Measurements from ENCODE around the gene SERPINB5.
A peak's percentile ranks its signal among the peaks of the same experiment; 100 is the strongest.

Gene SERPINB5

DNA sequence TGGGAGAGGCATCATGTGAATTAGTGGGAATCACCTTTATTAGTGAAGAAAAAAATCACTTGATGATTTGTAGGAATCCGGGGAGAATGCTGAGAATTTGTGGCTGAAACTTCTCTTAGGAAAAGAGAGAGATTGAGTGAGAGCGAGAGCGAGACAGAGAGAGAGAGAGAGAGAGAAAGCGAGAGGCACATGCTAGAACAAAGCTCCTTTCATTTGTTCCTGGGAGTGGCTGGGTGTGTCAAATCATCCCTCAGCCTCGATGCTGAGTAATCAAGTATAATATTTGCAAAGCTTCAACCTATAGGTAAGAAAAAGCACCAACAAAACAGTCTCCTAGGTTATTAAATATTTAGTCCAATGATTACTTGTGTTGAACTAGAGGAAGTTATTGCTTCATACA lies 4.4 kb upstream of the SERPINB5 start:
- no peak for DNase-seq

GRCh38 chr18:63477200-63477599 lies 442 bp downstream of the SERPINB5 start:
- no peak for DNase-seq

- no peak for DNase-seq
These were observed 1.2 kb downstream of the SERPINB5 start for GRCh38 chr18:63477968-63478367.

DNA sequence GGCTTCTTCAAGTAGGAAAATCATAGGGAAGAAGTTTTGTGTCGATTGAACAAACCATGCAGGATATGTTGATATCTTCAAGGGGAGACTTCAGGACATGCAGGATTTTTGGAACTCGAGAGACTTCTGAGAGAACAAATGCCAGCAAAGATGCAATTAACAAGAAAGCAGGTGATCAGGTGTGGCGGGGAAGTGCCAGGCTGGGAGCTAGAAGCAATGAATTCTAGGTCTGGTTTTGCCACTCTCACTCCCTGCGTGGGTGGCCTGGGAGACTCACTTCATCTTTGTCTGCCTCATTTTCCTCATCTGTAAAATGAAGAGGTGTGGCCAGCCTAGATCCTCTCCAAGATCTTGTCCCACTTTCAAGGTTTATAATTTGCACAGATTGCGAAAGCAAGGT lies 3.1 kb downstream of the SERPINB5 start:
- no peak for DNase-seq

GRCh38 chr18:63480476-63480875 lies 3.7 kb downstream of the SERPINB5 start:
- no peak for DNase-seq

DNA sequence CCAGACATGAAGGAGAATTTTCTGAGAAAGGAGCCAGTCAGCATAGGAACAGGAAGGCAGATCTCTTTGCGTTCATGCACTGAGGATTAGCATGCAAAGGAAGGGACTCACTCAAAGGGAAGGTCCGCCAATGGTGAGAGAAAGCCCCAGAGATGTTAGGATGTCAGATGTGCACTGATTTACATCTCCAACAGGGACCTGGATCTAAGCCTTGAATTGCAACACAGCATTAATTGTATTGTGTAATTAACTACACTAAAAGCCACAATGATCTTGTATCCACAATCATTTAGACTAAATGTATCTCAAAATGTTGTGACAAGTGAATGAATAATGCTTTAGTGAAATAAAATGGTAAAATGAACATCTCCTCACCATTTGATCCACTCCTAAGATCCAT lies 4.2 kb downstream of the SERPINB5 start:
- no peak for DNase-seq

GRCh38 chr18:63487676-63488075 lies 10.9 kb downstream of the SERPINB5 start:
- DNase-seq = no peak

- no peak for DNase-seq
These were observed 11.4 kb downstream of the SERPINB5 start for GRCh38 chr18:63488160-63488559.

- DNase-seq = no peak
These were observed 16.1 kb downstream of the SERPINB5 start for GRCh38 chr18:63492851-63493250.

DNA sequence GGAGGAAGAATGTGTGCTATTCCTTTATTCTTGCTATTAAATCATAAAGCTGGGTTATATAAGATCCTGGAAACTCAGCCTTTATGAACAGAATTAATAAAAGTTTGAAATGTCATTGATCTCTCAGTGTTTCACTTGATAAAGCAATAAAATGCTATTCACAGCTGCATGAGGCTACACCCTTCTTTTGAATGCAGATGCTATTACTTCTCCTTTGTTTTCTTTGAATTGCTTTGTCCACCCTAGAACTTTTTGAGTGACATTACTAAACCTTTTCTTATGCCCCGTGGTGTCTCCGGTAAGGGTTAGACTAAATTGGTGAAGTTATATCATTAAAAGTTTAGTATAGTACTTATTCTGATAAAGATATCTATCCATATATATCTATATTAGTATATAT lies 18.9 kb downstream of the SERPINB5 start:
- no peak for DNase-seq

GRCh38 chr18:63505566-63506335 lies 29.0 kb downstream of the SERPINB5 start:
- no peak for DNase-seq

DNA sequence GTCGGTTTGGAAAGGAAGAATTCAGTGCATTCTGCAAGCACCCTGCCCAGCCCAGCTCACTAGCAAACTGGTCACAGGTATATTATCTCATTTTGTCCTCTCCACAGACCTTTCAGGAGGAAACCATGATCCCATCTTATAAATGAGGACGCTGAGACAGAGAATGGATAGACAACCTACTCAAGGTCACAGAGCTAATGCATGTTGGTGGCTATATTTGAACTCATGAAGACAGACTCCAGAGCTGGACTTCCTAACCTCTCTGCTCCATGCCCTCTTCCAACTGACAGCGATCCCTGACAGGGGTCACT lies 29.5 kb downstream of the SERPINB5 start:
- DNase-seq = no peak

- DNase-seq = no peak
These were observed 31.8 kb downstream of the SERPINB5 start for GRCh38 chr18:63508596-63508995.

DNA sequence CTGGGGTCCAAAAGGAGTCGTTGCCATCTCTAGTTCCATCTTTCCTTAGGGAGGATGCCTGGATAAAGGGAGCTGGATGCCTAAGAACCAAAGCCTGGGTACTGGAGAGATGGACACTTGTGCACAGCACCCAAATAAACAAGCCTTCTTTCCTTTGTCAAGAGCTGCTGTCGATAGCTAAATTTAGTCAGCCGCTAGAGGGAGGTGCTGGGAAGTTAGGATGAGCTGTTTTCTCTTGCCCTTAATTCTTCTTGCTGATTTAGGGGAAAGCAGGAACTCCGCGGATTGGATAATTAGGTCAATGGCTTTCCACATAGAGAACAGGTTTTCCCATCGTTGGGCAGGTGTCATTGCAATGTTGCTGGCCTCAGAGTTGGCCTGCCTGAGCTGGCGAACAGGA lies 34.5 kb downstream of the SERPINB5 start:
- no peak for DNase-seq

DNA sequence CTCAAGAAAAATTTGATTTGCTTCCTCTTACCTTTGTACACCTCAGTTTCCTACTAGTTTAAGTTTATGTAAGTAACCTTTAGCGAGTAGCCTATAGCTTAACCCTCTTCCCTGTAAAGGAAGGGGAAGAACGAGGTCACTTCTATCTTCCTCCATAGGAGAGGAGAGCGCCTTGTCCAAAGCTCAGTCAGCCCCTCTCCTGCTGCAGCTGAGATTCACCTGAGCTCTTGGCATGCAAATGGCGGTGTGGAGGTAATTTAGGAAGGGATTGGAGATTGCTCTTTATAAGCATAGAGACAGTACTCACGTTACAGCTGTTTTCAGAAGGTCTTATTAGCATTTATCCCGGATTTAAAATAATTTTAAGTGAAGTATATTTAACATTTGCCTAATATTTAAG lies 37.6 kb downstream of the SERPINB5 start:
- no peak for DNase-seq

- DNase-seq = no peak
These were observed 38.3 kb downstream of the SERPINB5 start for GRCh38 chr18:63514888-63515678.

DNA sequence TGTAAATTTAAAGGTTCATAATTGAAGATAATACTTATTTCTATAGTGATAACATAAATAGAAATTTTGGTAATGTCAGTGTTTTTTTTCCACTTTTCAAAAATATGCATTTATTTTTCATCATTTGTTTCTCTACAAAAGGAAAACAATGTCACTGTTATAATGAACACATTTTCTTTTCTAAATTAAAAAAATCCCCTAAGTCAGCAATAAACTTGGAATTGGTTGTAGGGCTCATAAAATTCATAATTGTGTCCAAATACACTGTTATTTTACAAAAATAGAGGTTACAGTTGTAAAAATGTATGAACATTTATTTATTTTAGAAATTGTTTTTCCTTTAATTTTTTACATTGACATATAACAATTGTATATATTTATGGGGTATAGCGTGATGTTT lies 39.0 kb downstream of the SERPINB5 start:
- no peak for DNase-seq

DNA sequence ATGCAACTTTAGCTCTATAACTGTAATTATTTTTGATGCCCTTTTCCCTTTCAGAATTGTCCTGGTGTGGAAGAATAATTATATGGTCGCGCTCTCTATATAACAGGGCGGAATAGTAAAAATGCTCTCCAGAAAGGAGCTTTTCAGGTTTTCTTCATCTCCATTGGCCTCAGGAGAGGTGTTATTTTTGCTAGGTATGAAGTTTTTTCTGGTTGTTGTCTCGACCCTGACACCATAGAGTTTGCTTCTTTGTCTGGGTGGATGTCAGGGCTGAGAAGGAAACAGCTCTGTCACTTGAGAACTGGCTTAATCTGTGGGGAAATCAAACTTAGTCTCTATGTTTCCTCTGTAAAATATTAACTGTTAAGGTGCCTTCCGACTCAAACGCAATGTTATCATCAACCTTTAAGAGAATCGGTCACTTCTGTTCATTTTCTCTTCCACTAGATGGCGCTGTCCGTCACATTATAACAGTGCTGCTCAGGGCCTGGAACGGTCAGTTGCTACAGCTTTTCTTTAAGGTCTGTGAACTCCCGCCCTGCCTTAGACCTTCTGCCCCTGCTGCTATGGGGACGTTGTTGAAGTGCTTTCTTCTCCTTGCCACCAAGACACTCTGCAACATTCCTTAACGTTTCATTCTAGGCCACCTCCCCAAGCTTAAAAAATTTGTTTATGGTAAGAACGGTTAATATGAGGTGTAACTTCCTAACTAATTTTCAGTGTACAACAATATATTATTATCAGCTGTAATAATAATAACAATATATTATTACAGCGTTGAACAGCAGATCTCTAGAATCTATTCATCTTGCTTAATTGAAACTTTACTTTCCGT lies 41.6 kb downstream of the SERPINB5 start:
- DNase-seq = peak; percentile 31 to 64

- DNase-seq = no peak
These were observed 43.4 kb downstream of the SERPINB5 start for GRCh38 chr18:63520053-63520685.

DNA sequence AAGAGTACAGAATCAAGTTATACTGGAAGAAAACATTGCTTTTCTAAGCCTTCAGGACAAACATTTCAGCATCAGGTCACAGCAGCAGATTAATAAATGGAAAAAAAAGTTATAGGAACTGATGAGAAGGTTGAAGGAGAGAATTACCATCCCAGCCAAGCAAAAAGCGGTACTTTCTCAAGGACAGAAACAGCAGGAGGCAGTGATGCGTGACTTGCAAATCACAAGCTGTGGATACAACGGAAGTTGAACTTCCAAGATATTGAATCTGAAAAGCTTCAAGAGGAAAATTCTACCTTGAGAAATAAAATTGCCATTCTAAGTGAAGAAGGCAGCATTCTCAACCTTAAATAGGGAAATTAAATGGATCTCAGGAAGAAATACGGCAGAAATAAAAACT lies 46.9 kb downstream of the SERPINB5 start:
- no peak for DNase-seq

- no peak for DNase-seq
These were observed 50.5 kb downstream of the SERPINB5 start for GRCh38 chr18:63527251-63527650.

DNA sequence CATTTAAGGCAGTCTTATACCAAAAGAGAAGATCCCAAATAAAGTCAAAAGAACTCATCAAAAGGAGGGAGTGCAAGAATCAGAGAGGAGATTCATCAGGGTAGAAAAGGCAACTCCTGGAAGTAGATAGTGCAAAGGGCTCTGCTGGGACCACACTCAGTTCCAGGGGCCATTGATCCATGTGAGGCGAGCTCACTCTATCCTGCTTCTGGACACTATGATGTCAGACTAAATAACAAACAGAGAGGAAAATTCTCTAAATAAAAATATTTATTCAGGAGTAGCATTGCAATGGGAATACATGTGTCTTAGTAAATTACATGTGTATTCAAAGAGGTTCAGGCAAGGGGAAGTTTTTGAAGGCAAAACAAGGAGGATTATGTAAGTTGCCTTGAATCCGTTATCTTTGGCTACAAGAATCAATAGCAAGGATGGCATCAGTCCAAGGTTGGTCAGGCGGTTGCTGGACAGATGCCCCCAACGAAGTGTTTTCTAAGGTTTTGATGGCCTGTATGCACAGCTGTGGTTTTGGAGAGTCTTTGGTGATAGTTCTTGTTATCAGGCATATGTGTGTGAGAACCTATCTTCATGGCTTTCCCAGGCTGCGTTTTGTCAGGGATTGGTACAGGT lies 52.2 kb downstream of the SERPINB5 start:
- no peak for DNase-seq

DNA sequence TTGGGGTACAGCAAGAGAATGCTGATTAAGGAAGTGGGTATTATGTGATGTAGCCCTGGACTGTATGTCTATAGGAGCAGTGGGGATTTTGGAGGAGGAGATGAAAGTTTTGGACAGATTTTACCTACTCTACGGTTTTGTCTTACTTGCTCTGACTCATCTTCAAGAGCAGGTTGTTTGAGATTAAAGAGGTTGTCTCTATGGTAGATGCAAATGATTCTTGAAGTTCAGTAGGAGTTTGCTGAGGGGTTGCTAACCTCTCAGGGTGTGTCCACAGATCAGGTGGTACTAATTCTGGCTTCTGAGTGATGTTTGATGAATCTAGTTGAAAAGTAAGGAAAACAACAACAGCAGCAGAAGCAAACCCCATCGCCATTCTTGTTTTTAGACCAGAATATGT lies 55.7 kb downstream of the SERPINB5 start:
- DNase-seq = no peak
